OCI-LY1 (cell line): ENCODE measurements around the gene EDN2.

ENCODE experiments used
- CTCF ChIP-seq: fragments of 200-600 bp; sonication (generic), shearing (Covaris generic); IDR thresholded peaks from 2 replicates; pipeline ENCODE4 v1.5.1; 2017; ENCODE audit warnings: mild to moderate bottlenecking, antibody characterized with exemption, low read length, moderate library complexity, mixed read lengths
- EZH2 ChIP-seq: fragments of 200-600 bp; sonication (generic), shearing (Covaris generic); IDR thresholded peaks from 2 replicates; pipeline ENCODE4 v1.8.0; 2017; ENCODE audit warnings: borderline replicate concordance, mixed run types, mild to moderate bottlenecking, antibody characterized with exemption, low read length, moderate library complexity, mixed read lengths

- TF ChIP-seq CTCF (no peak), EZH2 (no peak)
Measured at GRCh38 chr1:41454406-41454805, 30.1 kb downstream of the EDN2 start.
